ENCODE data around the gene SLAIN1.

- TF ChIP-seq EGR1 (IDR thresholded peaks at IDR 0.05; ENCODE audit: borderline replicate concordance in 1 of 2, low read depth in 2 of 2, low read length in 2 of 2), result no peak
- no peak for TF ChIP-seq JUND (IDR thresholded peaks at IDR 0.05; ENCODE audit: low read depth, low read length)
- TF ChIP-seq HDAC2 (IDR thresholded peaks at IDR 0.05), result no peak
- no peak for TF ChIP-seq CREM (IDR thresholded peaks at IDR 0.05; ENCODE audit: low read depth)
These were observed 4.6 kb upstream of the SLAIN1 start for GRCh38 chr13:77692746-77693448.

All from GM12878 (cell line).